GM12875 (cell line): ENCODE measurements around the gene ARHGAP23.

Source experiments
- H3K4me3 ChIP-seq: one replicate; pipeline ENCODE4 v1.5.1; 2011; ENCODE audit warnings: low read depth, low read length, control low read depth
- CTCF ChIP-seq: IDR thresholded peaks from 2 replicates; pipeline ENCODE4 v1.5.1; 2011; ENCODE audit warnings: low read depth, mild to moderate bottlenecking, control low read depth, inconsistent platforms, low read length, moderate library complexity, borderline replicate concordance; ENCODE audit not compliant: insufficient read depth

Gene ARHGAP23

GRCh38 chr17:38541281-38541680 lies 113.0 kb downstream of the ARHGAP23 start:
- no peak for TF ChIP-seq CTCF
- no peak overlapping the region for H3K4me3 ChIP-seq

- H3K4me3 ChIP-seq, result no peak overlapping the region
- TF ChIP-seq CTCF, result no peak
Observed at GRCh38 chr17:38542286-38542685, 114.0 kb downstream of the ARHGAP23 start.

GRCh38 chr17:38543403-38544174 lies 115.3 kb downstream of the ARHGAP23 start:
- H3K4me3 ChIP-seq, result no peak overlapping the region
- TF ChIP-seq CTCF, result no peak

- no peak overlapping the region for H3K4me3 ChIP-seq
- TF ChIP-seq CTCF, result no peak
Observed at GRCh38 chr17:38544175-38544838, 116.0 kb downstream of the ARHGAP23 start.

DNA sequence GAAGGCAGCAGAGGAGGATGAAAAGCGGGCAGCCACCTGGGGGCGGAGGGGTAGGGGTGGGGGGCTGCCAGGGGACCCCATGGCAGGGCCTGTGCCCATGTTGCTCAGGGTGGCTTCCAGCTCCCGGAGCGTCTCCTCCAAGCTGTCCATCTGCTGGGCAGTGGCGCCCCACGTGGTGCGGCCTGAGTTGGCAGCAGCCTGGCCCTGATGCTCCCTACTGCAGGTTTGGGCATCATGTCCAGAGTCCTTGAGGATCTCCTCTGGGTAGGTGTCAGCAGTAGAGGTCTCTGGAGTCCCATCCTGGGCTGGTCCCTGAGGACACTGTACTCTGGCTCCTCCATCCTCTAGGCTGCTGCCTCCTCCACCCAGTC lies 116.6 kb downstream of the ARHGAP23 start:
- TF ChIP-seq CTCF, result no peak
- no peak overlapping the region for H3K4me3 ChIP-seq

DNA sequence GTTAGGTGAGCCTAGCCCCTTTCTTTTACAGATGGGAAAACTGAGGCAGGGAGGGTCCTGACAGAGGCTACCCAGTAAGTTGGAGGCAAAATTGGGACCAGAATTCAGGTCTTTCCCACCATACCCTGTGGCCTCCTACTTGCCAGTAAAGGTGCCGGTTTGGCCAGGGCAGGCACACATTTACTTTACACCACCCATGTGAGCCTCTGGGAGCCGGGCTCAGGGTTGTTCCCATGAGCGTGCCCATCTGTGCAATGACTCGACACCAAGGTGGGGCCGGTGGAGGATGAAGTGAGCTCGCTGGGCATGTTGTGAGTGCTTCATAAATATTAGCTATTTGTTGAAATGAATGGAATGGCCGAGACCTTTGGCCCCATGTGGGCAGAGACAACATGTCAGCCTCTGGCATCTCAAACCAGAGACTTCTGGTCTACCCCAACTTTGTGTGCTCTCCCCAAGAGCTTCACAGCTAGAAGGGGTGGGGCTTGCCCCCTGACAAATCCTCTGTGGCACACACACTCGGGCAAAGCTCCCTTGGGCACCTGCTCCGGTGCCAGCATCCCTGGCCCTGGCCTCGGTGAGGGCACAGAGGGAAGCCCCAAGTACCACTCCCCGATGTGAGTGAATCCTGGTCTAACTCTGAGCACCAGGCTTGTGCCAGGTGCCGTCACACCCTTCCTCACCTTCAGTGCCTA lies 117.4 kb downstream of the ARHGAP23 start:
- no peak overlapping the region for H3K4me3 ChIP-seq
- no peak for TF ChIP-seq CTCF

DNA sequence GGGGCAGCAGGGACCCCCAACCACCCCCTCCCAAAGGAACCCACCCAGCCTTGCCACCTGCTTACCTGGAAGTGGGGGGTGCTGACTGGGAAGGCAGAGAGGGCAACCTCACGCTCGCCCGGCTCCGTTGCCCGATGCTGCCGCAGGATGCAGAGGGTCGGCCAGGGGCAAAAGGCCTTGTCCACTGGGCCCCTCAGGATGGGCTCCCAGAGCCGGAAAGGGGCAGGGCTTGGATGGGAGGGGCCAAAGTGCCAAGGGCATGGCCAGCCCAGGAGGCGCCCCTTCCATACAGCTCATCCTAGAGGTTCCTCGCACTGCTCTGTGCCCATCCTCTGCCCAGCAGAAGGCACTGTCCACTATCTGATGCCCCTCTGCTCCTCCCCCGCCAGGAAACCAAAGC lies 118.1 kb downstream of the ARHGAP23 start:
- TF ChIP-seq CTCF, result no peak
- no peak overlapping the region for H3K4me3 ChIP-seq
